ENCODE data around the gene CDC42SE2.

The CDC42SE2 gene

GRCh38 chr5:131263648-131264450 lies at the start of gene CDC42SE2:
Gene CDC42SE2, plus strand, starts transcription at chr5:131264053. Its CDS starts 95,441 bp downstream, at chr5:131359494.
- DNase-seq, result peak; percentile 92

- DNase-seq, result no peak
These were observed 49.1 kb upstream of the CDC42SE2 start for GRCh38 chr5:131214609-131215227.

GRCh38 chr5:131217791-131218190 lies 46.1 kb upstream of the CDC42SE2 start:
- DNase-seq, result no peak

GRCh38 chr5:131218392-131218791 lies 45.5 kb upstream of the CDC42SE2 start:
- DNase-seq, result no peak

GRCh38 chr5:131220566-131220965 lies 43.3 kb upstream of the CDC42SE2 start:
- DNase-seq, result no peak

GRCh38 chr5:131221008-131221703 lies 42.7 kb upstream of the CDC42SE2 start:
- no peak for DNase-seq

GRCh38 chr5:131221888-131222287 lies 42.0 kb upstream of the CDC42SE2 start:
- DNase-seq, result no peak

GRCh38 chr5:131222731-131223130 lies 41.1 kb upstream of the CDC42SE2 start:
- no peak for DNase-seq

- no peak for DNase-seq
These were observed 40.0 kb upstream of the CDC42SE2 start for GRCh38 chr5:131223751-131224386.

GRCh38 chr5:131224387-131225201 lies 39.3 kb upstream of the CDC42SE2 start:
- DNase-seq, result no peak

- DNase-seq, result no peak
These were observed 38.4 kb upstream of the CDC42SE2 start for GRCh38 chr5:131225282-131225974.

- DNase-seq, result no peak
These were observed 37.0 kb upstream of the CDC42SE2 start for GRCh38 chr5:131226899-131227298.

- no peak for DNase-seq
These were observed 35.2 kb upstream of the CDC42SE2 start for GRCh38 chr5:131228646-131229045.

- no peak for DNase-seq
These were observed 34.2 kb upstream of the CDC42SE2 start for GRCh38 chr5:131229623-131230022.

GRCh38 chr5:131230406-131230805 lies 33.4 kb upstream of the CDC42SE2 start:
- DNase-seq, result no peak

- DNase-seq, result no peak
These were observed 24.2 kb upstream of the CDC42SE2 start for GRCh38 chr5:131239686-131240085.

- no peak for DNase-seq
These were observed 21.1 kb upstream of the CDC42SE2 start for GRCh38 chr5:131242728-131243255.

- DNase-seq, result no peak
These were observed 18.5 kb upstream of the CDC42SE2 start for GRCh38 chr5:131245312-131245711.

- DNase-seq, result no peak
These were observed 17.9 kb upstream of the CDC42SE2 start for GRCh38 chr5:131245948-131246347.

GRCh38 chr5:131246504-131246903 lies 17.3 kb upstream of the CDC42SE2 start:
- no peak for DNase-seq

GRCh38 chr5:131250751-131251475 lies 12.9 kb upstream of the CDC42SE2 start:
- no peak for DNase-seq

Data from right forelimb (tissue), 1 donor.